Cardiac fibroblast (primary cell): ENCODE measurements around the gene FBXW2.
A peak's percentile ranks its signal among the peaks of the same experiment; 100 is the strongest.

Experiments
- DNase-seq, 2 donors: peaks; one replicate each; pipeline versions ENCODE4 v3.0.0 to v3.0.0-alpha.2; 2010; ENCODE audit warnings: low read depth in 2 of 2
- H3K4me3 ChIP-seq, 2 donors: replicated peaks in 1 of 2; 1 replicate in 1 of 2; 2 replicates in 1 of 2; pipeline ENCODE4 v1.5.1; 2011; ENCODE audit warnings: low read depth in 2 of 2, low read length in 2 of 2, mild to moderate bottlenecking in 2 of 2, moderate library complexity in 1 of 2
- TF ChIP-seq, protein P1 (sequence below): IDR thresholded peaks from one replicate; pipeline ENCODE4 v1.5.1; 2011; ENCODE audit warnings: low read depth, mild to moderate bottlenecking, low read length, inconsistent platforms

FBXW2 gene

DNA sequence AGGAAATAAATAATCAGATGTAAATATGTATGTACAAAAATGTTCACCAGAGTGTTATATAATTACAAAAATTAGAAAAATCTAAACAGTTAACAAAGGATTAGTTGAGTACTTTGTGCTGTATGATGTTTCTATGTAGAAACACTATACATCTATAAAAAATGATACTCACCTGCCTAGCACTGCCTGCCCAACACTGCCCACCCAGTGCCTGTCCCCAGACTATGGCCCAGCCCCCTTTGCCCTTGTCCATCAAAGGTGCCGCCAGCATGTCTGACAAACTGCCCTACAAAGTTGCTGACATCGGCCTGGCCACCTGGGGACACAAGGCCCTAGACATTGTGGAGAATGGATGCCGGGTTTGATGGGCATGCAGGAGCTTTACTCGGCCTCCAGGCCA lies 72.8 kb downstream of the FBXW2 start:
- no peak for DNase-seq
- TF ChIP-seq, protein P1, sequence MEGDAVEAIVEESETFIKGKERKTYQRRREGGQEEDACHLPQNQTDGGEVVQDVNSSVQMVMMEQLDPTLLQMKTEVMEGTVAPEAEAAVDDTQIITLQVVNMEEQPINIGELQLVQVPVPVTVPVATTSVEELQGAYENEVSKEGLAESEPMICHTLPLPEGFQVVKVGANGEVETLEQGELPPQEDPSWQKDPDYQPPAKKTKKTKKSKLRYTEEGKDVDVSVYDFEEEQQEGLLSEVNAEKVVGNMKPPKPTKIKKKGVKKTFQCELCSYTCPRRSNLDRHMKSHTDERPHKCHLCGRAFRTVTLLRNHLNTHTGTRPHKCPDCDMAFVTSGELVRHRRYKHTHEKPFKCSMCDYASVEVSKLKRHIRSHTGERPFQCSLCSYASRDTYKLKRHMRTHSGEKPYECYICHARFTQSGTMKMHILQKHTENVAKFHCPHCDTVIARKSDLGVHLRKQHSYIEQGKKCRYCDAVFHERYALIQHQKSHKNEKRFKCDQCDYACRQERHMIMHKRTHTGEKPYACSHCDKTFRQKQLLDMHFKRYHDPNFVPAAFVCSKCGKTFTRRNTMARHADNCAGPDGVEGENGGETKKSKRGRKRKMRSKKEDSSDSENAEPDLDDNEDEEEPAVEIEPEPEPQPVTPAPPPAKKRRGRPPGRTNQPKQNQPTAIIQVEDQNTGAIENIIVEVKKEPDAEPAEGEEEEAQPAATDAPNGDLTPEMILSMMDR: no peak
- H3K4me3 ChIP-seq: no peak overlapping the region

DNA sequence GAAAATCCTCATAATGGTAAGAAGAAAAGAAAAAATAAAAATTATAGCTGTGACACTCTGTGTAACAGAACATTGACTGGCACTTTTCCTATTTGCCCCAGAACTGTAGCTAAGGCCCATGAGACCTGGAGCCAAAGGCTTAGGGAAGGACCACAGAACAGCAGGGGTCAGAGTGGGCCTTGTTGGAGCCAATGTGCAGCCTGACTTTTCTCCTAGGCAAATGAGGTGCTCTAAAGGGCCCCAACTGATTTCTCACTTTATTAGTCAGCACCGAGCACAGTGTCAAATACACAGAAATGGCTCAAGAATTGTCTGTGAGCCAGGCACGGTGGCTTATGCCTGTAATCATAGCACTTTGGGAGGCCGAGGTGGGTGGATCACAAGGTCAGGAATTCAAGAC lies 74.9 kb downstream of the FBXW2 start:
- TF ChIP-seq, protein P1: no peak
- no peak for DNase-seq
- H3K4me3 ChIP-seq: no peak overlapping the region

DNA sequence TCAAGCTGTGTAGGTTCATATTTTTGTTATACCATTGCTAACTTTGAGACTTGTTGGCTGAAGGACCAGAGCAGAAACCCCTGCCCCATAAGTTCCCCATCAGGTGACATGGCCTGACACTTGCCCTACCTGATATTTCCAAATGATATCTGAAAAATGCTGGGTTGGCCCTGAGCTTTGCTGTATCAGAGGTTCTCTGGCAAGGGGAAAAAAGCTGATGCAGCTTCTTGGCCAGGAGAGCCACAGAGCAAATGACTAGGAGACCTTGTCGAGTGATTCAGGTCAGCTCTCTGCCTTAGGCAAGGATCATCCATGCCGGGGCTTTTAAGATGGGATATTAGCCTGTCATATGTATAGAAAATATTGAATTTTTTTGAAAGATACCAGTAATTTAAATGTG lies 76.0 kb downstream of the FBXW2 start:
- no peak overlapping the region for H3K4me3 ChIP-seq
- no peak for DNase-seq
- TF ChIP-seq, protein P1: no peak

DNA sequence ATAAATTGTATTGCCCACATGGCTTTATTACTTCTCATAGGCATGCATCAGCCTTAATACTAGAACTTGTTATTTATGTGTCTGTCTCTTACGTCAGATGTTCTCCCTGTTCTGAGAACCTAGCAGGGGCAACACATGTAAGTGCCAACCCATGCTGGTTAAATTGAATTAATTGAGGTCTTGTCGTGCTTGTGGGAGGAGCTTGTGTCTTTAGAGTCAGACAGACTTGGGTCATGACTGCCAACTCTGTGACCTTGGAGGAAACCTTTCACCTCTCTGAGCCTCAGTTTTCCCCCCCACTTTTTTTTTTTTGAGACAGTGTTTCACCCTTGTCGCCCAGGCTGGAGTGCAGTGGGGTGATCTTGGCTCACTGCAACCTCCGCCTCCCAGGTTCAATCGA lies 76.7 kb downstream of the FBXW2 start:
- no peak for DNase-seq
- TF ChIP-seq, protein P1: no peak
- no peak overlapping the region for H3K4me3 ChIP-seq

DNA sequence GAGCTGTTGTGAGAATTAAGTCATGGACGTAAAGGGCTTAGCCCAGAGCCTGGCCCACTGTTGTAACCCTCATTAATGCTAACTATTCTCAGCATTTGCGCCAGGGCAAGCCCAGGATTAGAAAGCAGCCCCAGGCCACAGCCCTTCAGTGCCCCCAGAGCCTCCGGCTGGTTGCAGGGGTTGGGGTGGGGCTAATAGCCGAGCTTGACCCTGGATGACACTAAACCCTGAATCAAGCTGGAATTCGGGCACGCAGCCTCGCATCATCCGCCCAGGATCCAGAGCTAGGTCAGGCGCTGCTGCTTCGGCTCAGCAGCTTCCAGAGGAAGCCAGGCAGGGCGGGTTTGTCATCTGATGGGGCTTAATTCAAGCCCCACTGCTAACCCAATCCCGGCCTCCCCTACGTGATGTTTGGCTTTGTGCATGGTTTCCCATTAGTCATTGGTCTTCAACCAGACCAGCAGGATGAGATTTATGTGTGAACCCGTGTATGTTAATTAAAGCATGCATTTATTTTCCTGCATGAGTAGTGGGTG lies 77.8 kb downstream of the FBXW2 start:
- H3K4me3 ChIP-seq: peak overlapping the region; percentile 7 to 58
- TF ChIP-seq, protein P1: no peak

DNA sequence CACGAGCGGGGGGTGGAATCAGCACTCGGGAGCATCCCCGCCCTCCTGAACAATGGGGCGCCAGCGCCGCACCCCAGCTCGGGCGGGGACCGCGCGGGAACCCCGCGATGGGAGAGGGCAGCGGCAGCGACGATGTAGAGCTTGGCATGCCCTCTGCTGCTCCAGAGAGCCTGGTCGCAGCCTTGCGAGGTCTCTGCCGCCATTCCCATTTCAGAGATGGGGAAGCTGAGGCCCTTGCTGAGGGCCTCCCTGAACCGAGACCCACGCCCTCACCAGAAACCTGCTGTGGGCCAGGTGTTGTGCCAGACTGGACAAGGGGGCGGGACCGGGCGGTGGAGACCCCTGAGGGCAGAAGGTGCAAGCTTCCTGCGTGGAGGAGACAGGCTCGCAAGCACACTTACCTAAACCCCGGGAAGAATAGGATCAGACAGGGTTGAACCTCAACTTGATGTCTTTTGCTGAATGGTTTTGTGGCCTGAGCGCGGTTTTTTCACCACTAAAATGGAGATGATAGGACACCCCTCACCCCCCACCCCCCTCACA lies 78.3 kb downstream of the FBXW2 start:
- peak overlapping the region; percentile 58 to 73 for H3K4me3 ChIP-seq
- TF ChIP-seq, protein P1: no peak
- DNase-seq: no peak

More for the DNA sequence above, 77.8 kb downstream of the FBXW2 start:
- DNase-seq: peak; percentile 59 to 74
